ENCODE results near the gene FLT4. TPM values are rescaled to one million over a fixed set of nuclear protein-coding genes. Genes with fewer than 3 reads are reported as not detected.

The FLT4 gene
- total and polyA plus RNA-seq, 5 donors from 2014 or later, result 1.2 to 4.0 (median 2.4) TPM

- Mint-ChIP-seq H3K4me1 (peaks cover 0 to 8% (median 0%) of the 10 kb centered on the region in 4 donors), H3K27me3 (no peaks in the 10 kb centered on the region), H3K9me3 (peaks cover 0 to 4% (median 0%) of the 10 kb centered on the region in 7 donors), H3K36me3 (peaks cover 4% of the 10 kb centered on the region), H3K27ac (no peak overlapping the region), H3K4me3 (no peak overlapping the region)
- H3K4me3 ChIP-seq (ENCODE audit: low read depth, low read length), result no peak overlapping the region
- DNase-seq (no peak), ATAC-seq (ENCODE audit: low read depth in 2 of 2) (no peak)
- no peaks in the 10 kb centered on the region for H3K27me3 ChIP-seq (ENCODE audit: control insufficient read depth, insufficient read depth, low read length)
- H3K9me3 ChIP-seq (ENCODE audit: control insufficient read depth in 2 of 2, low read length in 2 of 2), result no peaks in the 10 kb centered on the region
- no peak overlapping the region for H3K27ac ChIP-seq (ENCODE audit: insufficient read depth, low read length, poor library complexity, severe bottlenecking)
- H3K36me3 ChIP-seq (ENCODE audit: control insufficient read depth, insufficient read depth, low read length), result no peaks in the 10 kb centered on the region
- no peaks in the 10 kb centered on the region for H3K4me1 ChIP-seq (ENCODE audit: control insufficient read depth, insufficient read depth, low read length, poor library complexity, severe bottlenecking)
Measured at GRCh38 chr5:180632768-180633167, 16.6 kb downstream of the FLT4 start.

GRCh38 chr5:180631549-180632383 lies 17.6 kb downstream of the FLT4 start:
- DNase-seq (no peak), ATAC-seq (ENCODE audit: low read depth in 2 of 2) (no peak)
- Mint-ChIP-seq H3K9me3 (peaks cover 0 to 2% (median 0%) of the 10 kb centered on the region in 7 donors), H3K27ac (no peak overlapping the region), H3K4me1 (peaks cover 0 to 5% (median 0%) of the 10 kb centered on the region in 4 donors), H3K27me3 (no peaks in the 10 kb centered on the region), H3K4me3 (no peak overlapping the region), H3K36me3 (no peaks in the 10 kb centered on the region)
- no peaks in the 10 kb centered on the region for H3K9me3 ChIP-seq (ENCODE audit: control insufficient read depth in 2 of 2, low read length in 2 of 2)
- H3K27me3 ChIP-seq (ENCODE audit: control insufficient read depth, insufficient read depth, low read length), result no peaks in the 10 kb centered on the region
- H3K27ac ChIP-seq (ENCODE audit: insufficient read depth, low read length, poor library complexity, severe bottlenecking), result no peak overlapping the region
- H3K36me3 ChIP-seq (ENCODE audit: control insufficient read depth, insufficient read depth, low read length), result no peaks in the 10 kb centered on the region
- no peaks in the 10 kb centered on the region for H3K4me1 ChIP-seq (ENCODE audit: control insufficient read depth, insufficient read depth, low read length, poor library complexity, severe bottlenecking)
- H3K4me3 ChIP-seq (ENCODE audit: low read depth, low read length), result no peak overlapping the region

GRCh38 chr5:180630426-180630825 lies 19.0 kb downstream of the FLT4 start:
- Mint-ChIP-seq H3K27me3 (no peaks in the 10 kb centered on the region), H3K36me3 (no peaks in the 10 kb centered on the region), H3K27ac (no peak overlapping the region), H3K4me1 (peaks cover 0 to 3% (median 0%) of the 10 kb centered on the region in 4 donors), H3K4me3 (no peak overlapping the region), H3K9me3 (peaks cover 0 to 2% (median 0%) of the 10 kb centered on the region in 7 donors)
- no peaks in the 10 kb centered on the region for H3K27me3 ChIP-seq (ENCODE audit: control insufficient read depth, insufficient read depth, low read length)
- ATAC-seq (ENCODE audit: low read depth in 2 of 2) (no peak), DNase-seq (no peak)
- H3K9me3 ChIP-seq (ENCODE audit: control insufficient read depth in 2 of 2, low read length in 2 of 2), result no peaks in the 10 kb centered on the region
- no peak overlapping the region for H3K4me3 ChIP-seq (ENCODE audit: low read depth, low read length)
- no peaks in the 10 kb centered on the region for H3K4me1 ChIP-seq (ENCODE audit: control insufficient read depth, insufficient read depth, low read length, poor library complexity, severe bottlenecking)
- no peaks in the 10 kb centered on the region for H3K36me3 ChIP-seq (ENCODE audit: control insufficient read depth, insufficient read depth, low read length)
- no peak overlapping the region for H3K27ac ChIP-seq (ENCODE audit: insufficient read depth, low read length, poor library complexity, severe bottlenecking)

GRCh38 chr5:180629831-180630382 lies 19.5 kb downstream of the FLT4 start:
- no peak for ATAC-seq (ENCODE audit: low read depth in 2 of 2)
- peaks cover 0 to 6% (median 0%) of the 10 kb centered on the region in 4 donors for H3K4me1 Mint-ChIP-seq
- no peak overlapping the region for H3K27ac Mint-ChIP-seq
- H3K4me3 Mint-ChIP-seq, result no peak overlapping the region
- peaks cover 0 to 2% (median 0%) of the 10 kb centered on the region in 7 donors for H3K9me3 Mint-ChIP-seq
- Histone ChIP-seq H3K36me3 (ENCODE audit: control insufficient read depth, insufficient read depth, low read length) (no peaks in the 10 kb centered on the region), H3K27ac (ENCODE audit: insufficient read depth, low read length, poor library complexity, severe bottlenecking) (no peak overlapping the region), H3K4me1 (ENCODE audit: control insufficient read depth, insufficient read depth, low read length, poor library complexity, severe bottlenecking) (no peaks in the 10 kb centered on the region), H3K9me3 (ENCODE audit: control insufficient read depth in 2 of 2, low read length in 2 of 2) (no peaks in the 10 kb centered on the region), H3K27me3 (ENCODE audit: control insufficient read depth, insufficient read depth, low read length) (no peaks in the 10 kb centered on the region), H3K4me3 (ENCODE audit: low read depth, low read length) (no peak overlapping the region)
- DNase-seq, result no peak
- H3K27me3 Mint-ChIP-seq, result no peaks in the 10 kb centered on the region
- no peaks in the 10 kb centered on the region for H3K36me3 Mint-ChIP-seq

- no peak overlapping the region for H3K27ac Mint-ChIP-seq
- no peaks in the 10 kb centered on the region for H3K36me3 ChIP-seq (ENCODE audit: control insufficient read depth, insufficient read depth, low read length)
- peaks cover 0 to 9% (median 0%) of the 10 kb centered on the region in 4 donors for H3K4me1 Mint-ChIP-seq
- H3K9me3 ChIP-seq (ENCODE audit: control insufficient read depth in 2 of 2, low read length in 2 of 2), result no peaks in the 10 kb centered on the region
- ATAC-seq (ENCODE audit: low read depth in 2 of 2) (no peak), DNase-seq (no peak)
- peaks cover 0 to 1% (median 0%) of the 10 kb centered on the region in 7 donors for H3K9me3 Mint-ChIP-seq
- H3K27me3 ChIP-seq (ENCODE audit: control insufficient read depth, insufficient read depth, low read length), result no peaks in the 10 kb centered on the region
- H3K4me3 ChIP-seq (ENCODE audit: low read depth, low read length), result no peak overlapping the region
- no peaks in the 10 kb centered on the region for H3K27me3 Mint-ChIP-seq
- H3K27ac ChIP-seq (ENCODE audit: insufficient read depth, low read length, poor library complexity, severe bottlenecking), result no peak overlapping the region
- no peak overlapping the region for H3K4me3 Mint-ChIP-seq
- no peaks in the 10 kb centered on the region for H3K36me3 Mint-ChIP-seq
- H3K4me1 ChIP-seq (ENCODE audit: control insufficient read depth, insufficient read depth, low read length, poor library complexity, severe bottlenecking), result no peaks in the 10 kb centered on the region
Measured at GRCh38 chr5:180628827-180629750, 20.3 kb downstream of the FLT4 start.

GRCh38 chr5:180628211-180628610 lies 21.2 kb downstream of the FLT4 start:
- no peak overlapping the region for H3K27ac Mint-ChIP-seq
- no peak for DNase-seq
- peaks cover 0 to 14% (median 0%) of the 10 kb centered on the region in 4 donors for H3K4me1 Mint-ChIP-seq
- no peaks in the 10 kb centered on the region for H3K27me3 ChIP-seq (ENCODE audit: control insufficient read depth, insufficient read depth, low read length)
- peaks cover 5% of the 10 kb centered on the region for H3K4me1 ChIP-seq (ENCODE audit: control insufficient read depth, insufficient read depth, low read length, poor library complexity, severe bottlenecking)
- ATAC-seq (ENCODE audit: low read depth in 2 of 2), result no peak
- no peaks in the 10 kb centered on the region for H3K9me3 Mint-ChIP-seq
- no peaks in the 10 kb centered on the region for H3K36me3 ChIP-seq (ENCODE audit: control insufficient read depth, insufficient read depth, low read length)
- no peaks in the 10 kb centered on the region for H3K27me3 Mint-ChIP-seq
- H3K4me3 ChIP-seq (ENCODE audit: low read depth, low read length), result no peak overlapping the region
- no peak overlapping the region for H3K27ac ChIP-seq (ENCODE audit: insufficient read depth, low read length, poor library complexity, severe bottlenecking)
- no peak overlapping the region for H3K4me3 Mint-ChIP-seq
- H3K9me3 ChIP-seq (ENCODE audit: control insufficient read depth in 2 of 2, low read length in 2 of 2), result no peaks in the 10 kb centered on the region
- no peaks in the 10 kb centered on the region for H3K36me3 Mint-ChIP-seq

GRCh38 chr5:180627386-180628120 lies 21.8 kb downstream of the FLT4 start:
- no peak overlapping the region for H3K27ac Mint-ChIP-seq
- ATAC-seq (ENCODE audit: low read depth in 2 of 2) (no peak), DNase-seq (no peak)
- Histone ChIP-seq H3K4me1 (ENCODE audit: control insufficient read depth, insufficient read depth, low read length, poor library complexity, severe bottlenecking) (peaks cover 9% of the 10 kb centered on the region), H3K36me3 (ENCODE audit: control insufficient read depth, insufficient read depth, low read length) (no peaks in the 10 kb centered on the region), H3K4me3 (ENCODE audit: low read depth, low read length) (no peak overlapping the region), H3K9me3 (ENCODE audit: control insufficient read depth in 2 of 2, low read length in 2 of 2) (no peaks in the 10 kb centered on the region), H3K27me3 (ENCODE audit: control insufficient read depth, insufficient read depth, low read length) (no peaks in the 10 kb centered on the region), H3K27ac (ENCODE audit: insufficient read depth, low read length, poor library complexity, severe bottlenecking) (no peak overlapping the region)
- no peaks in the 10 kb centered on the region for H3K27me3 Mint-ChIP-seq
- no peaks in the 10 kb centered on the region for H3K9me3 Mint-ChIP-seq
- H3K4me3 Mint-ChIP-seq, result no peak overlapping the region
- no peaks in the 10 kb centered on the region for H3K36me3 Mint-ChIP-seq
- peaks cover 0 to 19% (median 0%) of the 10 kb centered on the region in 4 donors for H3K4me1 Mint-ChIP-seq
